CD4-positive, alpha-beta T cell treated with Interleukin-15 for 1 hour (primary cell): ENCODE results near the gene RBFOX1.

Source experiments
- DNase-seq: peaks from one replicate; pipeline ENCODE4 v3.0.0-alpha.2; 2020

Gene RBFOX1

GRCh38 chr16:7376227-7376626 lies 43.6 kb downstream of the RBFOX1 start:
- no peak for DNase-seq

- no peak for DNase-seq
These were observed 44.6 kb downstream of the RBFOX1 start for GRCh38 chr16:7377231-7377630.

GRCh38 chr16:7378024-7378695 lies 45.5 kb downstream of the RBFOX1 start:
- no peak for DNase-seq

- no peak for DNase-seq
These were observed 47.8 kb downstream of the RBFOX1 start for GRCh38 chr16:7380441-7380840.

GRCh38 chr16:7380911-7381310 lies 48.3 kb downstream of the RBFOX1 start:
- no peak for DNase-seq

GRCh38 chr16:7381671-7382070 lies 49.0 kb downstream of the RBFOX1 start:
- no peak for DNase-seq

- no peak for DNase-seq
These were observed 49.9 kb downstream of the RBFOX1 start for GRCh38 chr16:7382521-7382920.

- DNase-seq: no peak
These were observed 58.3 kb downstream of the RBFOX1 start for GRCh38 chr16:7390974-7391373.

- DNase-seq: no peak
These were observed 59.0 kb downstream of the RBFOX1 start for GRCh38 chr16:7391694-7392093.

GRCh38 chr16:7392206-7392605 lies 59.6 kb downstream of the RBFOX1 start:
- DNase-seq: no peak

GRCh38 chr16:7393680-7394079 lies 61.0 kb downstream of the RBFOX1 start:
- no peak for DNase-seq

GRCh38 chr16:7394720-7395336 lies 62.2 kb downstream of the RBFOX1 start:
- no peak for DNase-seq

GRCh38 chr16:7397901-7398300 lies 65.3 kb downstream of the RBFOX1 start:
- no peak for DNase-seq

GRCh38 chr16:7398536-7398935 lies 65.9 kb downstream of the RBFOX1 start:
- DNase-seq: no peak

GRCh38 chr16:7399296-7399695 lies 66.7 kb downstream of the RBFOX1 start:
- DNase-seq: no peak

GRCh38 chr16:7400117-7400890 lies 67.7 kb downstream of the RBFOX1 start:
- DNase-seq: no peak

- DNase-seq: no peak
These were observed 71.6 kb downstream of the RBFOX1 start for GRCh38 chr16:7404217-7404616.

GRCh38 chr16:7405166-7405565 lies 72.5 kb downstream of the RBFOX1 start:
- no peak for DNase-seq

- DNase-seq: no peak
These were observed 76.2 kb downstream of the RBFOX1 start for GRCh38 chr16:7408700-7409365.

- DNase-seq: no peak
These were observed 86.8 kb downstream of the RBFOX1 start for GRCh38 chr16:7419441-7419840.

- DNase-seq: no peak
These were observed 87.4 kb downstream of the RBFOX1 start for GRCh38 chr16:7420079-7420478.

GRCh38 chr16:7420843-7421242 lies 88.2 kb downstream of the RBFOX1 start:
- no peak for DNase-seq

GRCh38 chr16:7421578-7421977 lies 88.9 kb downstream of the RBFOX1 start:
- DNase-seq: no peak
